HG03469 (cell line): ENCODE measurements around the gene ANKRD29.
"Not testable (repeated sequence)": the region's sequence is repeated elsewhere in the genome, so short reads cannot be mapped to it uniquely, and the experiment has no call there.

Experiments used
- ATAC-seq: cut with Tn5 transposase; IDR thresholded peaks from one replicate; pipeline ENCODE4 v1.9.1; 2021; ENCODE audit warnings: mild to moderate bottlenecking, moderate library complexity, moderate number of reproducible peaks; ENCODE audit not compliant: unreplicated experiment

The ANKRD29 gene

DNA sequence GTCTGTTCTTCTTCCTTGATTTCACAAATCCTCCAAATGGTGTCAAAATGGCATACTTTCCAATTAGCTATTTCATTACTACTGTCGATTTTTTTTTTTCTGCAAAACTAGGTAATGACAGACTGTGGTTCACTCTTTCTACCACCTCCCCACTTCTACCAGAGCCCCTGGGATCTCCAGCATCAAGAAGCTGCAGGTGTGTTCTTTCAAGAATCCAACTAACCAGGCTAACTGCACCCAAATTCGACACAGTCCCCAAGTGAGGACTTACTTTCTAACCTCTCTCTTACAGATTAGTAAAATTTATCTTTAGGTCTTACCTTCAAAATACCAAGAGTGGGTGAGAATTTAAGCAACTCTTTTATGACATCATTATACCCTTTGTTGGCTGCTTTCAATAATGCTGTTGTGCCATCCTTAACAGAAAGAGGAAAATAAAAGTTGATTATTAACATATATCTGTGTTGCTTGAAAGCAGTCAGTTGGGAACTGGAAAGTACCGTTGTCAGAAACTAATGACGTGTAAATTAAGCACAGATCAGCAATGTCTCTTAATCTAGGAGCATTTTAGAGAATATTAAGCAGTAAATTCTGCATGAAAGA is 45.2 kb downstream of the ANKRD29 start:
- no peak for ATAC-seq

DNA sequence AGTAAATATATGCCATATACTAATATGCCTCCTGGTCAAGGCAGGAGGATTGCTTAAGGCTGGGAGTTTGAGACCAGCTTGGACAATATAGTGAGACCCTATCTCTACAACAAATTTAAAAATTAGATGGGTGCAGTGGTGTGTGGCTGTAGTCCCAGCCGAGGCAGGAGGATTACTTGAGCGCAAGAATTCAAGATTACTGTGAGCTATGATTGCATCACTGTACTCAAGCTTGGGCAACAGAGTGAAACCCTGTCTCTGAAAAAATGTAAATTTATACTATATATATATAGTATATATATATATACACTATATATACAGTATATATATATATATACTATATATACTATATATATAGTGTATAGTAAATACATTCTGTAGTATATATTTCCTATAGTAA is 46.5 kb downstream of the ANKRD29 start:
- ATAC-seq: no peak

DNA sequence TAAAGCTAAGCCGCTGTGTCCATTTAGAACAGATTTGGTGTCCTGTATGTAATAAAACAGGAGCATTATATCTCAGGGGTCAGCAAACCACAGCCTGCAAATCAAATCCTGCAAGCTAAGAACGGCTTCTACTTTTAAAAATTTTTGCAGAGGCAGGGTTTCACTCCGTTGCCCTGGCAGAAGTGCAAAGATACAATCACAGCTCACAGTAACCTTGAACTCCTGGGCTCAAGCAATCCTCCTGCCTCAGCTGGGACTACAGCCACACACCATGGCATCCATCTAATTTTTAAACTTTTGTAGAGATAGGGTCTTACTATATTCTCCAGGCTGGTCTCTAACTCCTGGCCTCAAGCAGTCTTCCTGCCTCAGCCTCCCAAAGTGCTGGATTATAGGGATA is 47.8 kb downstream of the ANKRD29 start:
- ATAC-seq: no peak

DNA sequence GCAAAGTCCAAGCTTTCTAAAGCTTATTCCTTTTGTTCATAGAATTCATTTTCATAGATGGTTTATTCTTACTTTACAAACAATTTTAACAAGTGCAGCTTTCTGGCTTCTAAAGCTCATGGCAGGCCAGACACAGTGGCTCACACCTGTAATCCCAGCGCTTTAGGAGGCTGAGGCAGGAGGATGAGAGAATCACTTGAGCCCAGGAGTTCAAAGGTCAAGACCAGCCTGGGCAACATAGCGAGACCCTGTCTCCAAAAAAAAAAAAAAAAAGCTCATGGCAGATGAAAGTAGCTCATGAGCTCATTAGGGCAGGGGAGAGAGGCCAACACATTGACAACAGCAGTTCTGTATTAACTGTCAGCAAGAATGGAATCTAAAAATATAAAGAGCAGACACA is 48.3 kb downstream of the ANKRD29 start:
- ATAC-seq: no peak

DNA sequence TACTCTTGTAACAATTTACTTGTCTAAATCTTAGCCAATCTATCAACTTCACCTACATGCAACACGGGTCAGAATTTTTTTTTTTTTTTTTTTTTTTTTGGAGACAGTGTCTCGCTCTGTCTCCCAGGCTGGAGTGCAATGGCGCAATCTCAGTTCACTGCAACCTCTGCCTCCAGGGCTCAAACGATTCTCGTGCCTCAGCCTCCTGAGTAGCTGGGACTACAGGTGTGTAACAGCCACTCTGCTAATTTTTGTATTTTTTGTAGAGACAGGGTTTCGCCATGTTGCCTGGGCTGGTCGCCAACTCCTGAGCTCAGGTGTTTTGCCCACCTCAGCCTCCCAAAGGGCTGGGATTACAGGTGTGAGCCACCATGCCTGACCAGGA is 49.6 kb downstream of the ANKRD29 start:
- ATAC-seq: not testable (repeated sequence)

DNA sequence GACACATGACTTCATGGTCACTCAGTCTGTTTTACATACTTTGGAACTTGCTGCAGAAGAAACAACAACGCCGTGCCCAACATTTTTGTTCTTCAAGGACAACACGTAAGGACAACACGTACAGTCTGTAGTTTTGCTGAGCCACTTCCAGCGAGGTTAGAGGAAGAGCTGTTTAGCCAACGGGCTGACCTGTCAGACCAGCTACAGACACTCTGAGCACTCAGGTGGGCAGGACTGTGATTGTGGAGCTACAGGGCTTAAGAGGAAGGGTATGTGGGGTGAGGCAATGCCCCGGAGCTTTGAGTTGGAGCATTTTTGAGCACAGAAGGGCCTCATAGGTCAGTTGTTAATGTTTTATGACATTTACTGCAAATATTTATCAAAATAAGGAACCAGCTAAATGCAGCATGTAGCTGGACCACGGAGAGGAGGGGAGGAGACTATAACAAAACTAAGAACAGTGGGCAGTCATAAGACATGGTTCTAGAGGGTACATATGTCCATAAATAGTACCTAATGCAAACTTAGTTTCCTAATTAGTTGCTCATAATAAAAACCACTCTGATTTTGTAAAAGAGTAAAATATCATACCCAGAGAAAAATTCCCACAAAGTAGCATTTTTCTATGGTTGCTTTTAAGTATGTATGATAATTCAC is 50.1 kb downstream of the ANKRD29 start:
- ATAC-seq: no peak

DNA sequence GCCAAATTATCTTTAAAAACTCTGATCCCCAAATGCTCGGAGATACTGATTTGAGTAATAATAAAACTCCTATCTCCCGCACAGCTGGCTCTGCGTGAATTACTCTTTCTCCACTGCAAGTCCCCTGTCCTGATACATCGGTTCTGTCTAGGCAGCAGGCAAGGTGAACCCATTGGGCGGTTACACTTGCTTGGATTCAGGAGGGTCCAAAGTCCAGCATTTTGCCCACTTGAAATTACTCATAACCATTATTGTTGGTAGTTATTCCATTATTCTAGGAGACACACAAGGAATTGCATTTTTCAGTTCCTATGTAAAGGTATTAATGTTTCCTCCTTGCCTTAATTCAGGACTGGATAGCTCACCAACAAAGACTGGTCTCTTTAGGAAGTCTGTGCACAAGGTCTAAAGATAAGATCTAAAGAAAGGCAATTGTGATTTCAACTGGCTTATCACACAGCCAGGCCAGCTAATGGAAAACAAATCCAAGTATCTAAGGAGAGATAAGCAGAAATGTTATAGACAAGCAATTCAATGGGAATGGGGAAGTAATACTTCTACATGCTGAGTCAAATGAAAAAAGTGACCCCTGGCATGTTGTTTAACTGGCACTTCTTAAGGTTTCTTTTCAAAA is 53.2 kb downstream of the ANKRD29 start:
- no peak for ATAC-seq

DNA sequence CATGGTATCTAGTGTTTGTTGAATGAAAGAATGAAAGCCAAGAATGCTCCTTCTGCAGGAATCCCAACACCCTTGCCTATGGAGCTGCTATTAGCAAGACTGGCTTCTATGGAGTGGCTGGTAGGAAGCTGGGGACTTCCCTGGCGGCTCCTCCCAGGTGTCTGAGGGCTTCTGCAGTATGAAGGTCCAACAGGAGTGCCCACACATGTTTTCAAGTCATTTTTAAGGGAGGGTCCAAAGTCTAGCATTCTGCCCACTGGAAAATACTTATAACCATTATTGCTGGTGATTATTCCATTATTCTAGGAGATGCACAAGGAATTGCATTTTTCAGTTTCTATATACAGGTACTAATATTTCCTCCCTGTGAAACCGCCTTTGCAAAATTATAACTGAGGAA is 54.5 kb downstream of the ANKRD29 start:
- no peak for ATAC-seq

DNA sequence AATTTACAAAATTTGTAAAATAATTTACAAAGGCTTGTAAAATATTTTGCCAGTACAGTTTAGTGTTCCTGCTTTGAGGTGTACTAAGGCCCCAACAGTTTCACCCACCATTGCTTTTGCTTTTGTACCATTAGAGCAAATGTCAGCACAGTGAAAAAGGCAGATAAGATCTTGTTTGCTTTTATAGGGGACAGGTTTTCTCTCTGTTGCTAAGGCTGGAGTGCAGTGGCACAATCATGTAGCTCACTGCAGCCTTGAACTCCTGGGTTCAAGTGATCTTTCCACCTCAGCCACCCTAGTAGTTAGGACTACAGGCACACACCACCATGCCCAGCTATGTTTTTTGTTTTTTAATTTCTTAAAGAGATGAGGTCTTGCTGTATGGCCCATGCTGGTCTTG is 56.8 kb downstream of the ANKRD29 start:
- ATAC-seq: no peak

DNA sequence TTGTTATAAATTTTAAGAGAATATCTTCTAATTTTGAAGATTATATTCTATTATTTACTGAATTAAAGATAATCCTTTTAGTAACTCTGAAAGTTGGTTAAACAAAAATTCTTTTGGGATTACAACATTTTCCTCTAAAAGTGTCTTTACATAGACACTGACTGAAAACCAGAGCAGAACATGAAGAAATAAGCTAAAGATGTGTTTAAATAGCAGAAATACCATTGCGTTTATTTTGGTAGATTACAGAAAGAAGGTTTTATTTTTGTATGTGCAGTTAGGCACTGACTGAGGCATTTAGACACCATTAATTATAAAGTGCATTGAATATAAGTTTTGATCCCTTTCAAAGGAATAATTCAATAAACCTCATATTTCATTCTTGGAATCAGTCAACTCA is 62.9 kb downstream of the ANKRD29 start:
- ATAC-seq: no peak

DNA sequence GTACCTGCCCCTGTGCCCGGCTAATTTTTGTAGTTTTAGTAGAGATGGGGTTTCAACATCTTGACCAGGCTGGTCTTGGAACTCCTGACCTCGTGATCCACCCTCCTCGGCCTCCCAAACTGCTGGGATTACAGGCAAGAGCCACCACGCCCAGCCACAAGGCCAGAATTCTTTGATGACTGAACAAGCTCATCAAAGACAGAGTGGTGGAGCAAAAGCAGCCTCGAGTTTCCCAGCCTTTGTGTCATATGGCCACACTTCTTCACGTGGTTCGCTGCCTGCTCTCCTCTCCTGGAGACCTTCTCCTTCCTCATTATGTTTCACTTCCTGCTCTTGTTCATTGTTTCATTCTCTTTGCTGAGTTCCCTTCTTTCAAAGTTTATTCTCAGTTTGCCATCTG is 66.5 kb downstream of the ANKRD29 start:
- ATAC-seq: no peak

DNA sequence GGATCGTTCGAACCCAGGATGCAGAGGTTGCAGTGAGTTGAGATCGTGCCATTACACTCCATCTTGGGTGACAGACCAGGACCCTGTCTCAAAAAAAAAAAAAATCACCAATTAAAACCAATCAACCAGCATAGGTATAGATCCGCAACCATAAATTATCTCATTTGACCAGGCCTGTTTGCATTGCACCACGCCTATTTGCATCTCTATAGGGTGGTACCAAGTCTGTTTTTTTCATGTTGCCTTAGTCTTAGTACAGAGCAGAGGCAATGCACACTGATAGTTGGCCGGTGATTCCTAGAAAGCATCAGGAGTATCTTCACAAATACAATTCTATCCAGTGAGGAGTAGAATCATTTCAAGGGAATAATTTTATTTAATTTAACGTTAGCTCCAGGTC is 67.1 kb downstream of the ANKRD29 start:
- no peak for ATAC-seq

DNA sequence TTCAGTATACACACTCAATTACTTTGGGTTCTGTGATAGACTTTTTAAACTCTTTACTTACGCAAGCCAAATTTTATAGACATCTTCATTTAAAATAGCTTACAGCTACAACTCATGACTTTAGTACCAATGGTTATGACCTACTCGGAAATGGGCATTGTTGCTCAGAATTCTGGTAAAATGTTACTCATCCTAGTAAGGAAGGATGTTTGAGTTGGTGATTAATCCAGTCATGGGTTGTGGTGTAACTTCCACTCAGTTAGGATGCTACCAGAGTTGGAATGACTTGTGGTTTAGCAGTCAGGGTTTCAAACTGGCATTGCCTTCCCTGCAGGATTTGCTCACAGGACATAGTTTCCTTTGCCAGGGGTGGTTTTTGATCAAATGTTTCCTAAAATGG is 69.0 kb downstream of the ANKRD29 start:
- no peak for ATAC-seq

DNA sequence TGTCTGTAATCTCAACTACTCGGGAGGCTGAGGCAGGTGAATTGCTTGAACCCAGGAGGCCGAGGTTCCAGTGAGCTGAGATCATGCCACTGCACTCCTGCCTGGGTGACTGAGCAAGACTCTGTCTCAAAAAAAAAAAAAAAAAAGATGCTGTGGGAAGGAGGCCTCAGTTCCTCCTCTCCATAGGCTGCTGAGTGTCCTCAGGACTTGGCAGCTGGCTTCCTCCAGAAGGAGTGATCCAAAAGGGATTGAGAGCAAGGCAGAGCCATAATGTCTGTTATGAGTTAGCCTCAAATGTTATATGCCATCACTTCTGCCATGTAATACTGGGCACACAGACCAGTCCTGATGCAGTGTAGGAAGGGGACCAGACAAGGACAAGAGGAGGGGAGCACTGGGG is 69.8 kb downstream of the ANKRD29 start:
- ATAC-seq: no peak

DNA sequence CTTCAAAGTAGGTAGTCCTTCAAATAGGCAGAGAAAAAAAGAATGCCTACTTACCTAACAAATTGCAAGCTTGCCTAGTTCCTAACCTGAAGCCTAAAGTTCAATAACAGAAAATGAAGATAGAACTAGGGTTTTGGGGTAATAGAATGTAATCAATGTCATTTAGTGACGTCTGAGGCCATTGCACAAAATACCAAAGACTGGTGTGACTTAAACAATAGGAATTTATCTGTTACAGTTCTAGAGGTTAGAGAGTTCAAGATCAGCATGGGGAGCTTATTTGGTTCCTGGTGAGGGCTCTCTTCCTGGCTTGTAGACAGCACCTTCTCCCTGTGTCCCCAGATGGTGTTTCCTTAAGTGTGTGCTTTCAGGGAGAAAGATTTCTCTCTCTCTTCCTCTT is 71.7 kb downstream of the ANKRD29 start:
- ATAC-seq: no peak

DNA sequence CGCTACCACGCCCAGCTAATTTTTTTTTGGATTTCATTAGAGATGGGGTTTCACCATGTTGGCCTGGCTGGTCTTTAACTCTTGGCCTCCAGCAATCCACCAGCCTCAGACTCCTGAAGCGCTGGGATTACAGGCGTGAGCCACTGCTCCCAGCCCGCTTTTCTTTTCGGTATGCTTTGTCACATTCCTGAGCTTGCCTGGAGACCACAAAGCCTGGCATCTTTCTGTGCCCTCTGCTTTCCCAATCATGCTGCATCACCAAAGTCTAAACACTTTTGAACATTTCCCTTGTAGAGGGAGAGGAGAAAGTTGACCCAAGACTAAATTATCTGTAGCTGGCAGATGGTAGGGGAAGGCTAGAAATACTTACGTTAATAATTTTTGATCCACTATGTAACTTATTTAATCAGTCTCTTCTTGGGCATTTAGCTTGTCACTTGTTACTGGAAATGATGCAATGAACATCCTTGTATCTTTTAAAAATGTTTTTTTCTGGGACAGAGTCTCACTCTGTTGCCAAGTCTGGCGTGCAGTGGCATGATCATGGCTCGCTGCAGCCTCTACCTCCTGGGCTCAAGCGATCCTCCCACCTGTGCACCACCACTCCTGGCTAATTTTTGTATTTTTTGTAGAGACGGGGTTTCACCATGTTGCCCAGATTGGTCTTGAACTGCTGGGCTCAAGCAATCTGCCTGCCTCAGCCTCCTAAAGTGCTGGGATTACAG is 73.7 kb downstream of the ANKRD29 start:
- ATAC-seq: no peak

DNA sequence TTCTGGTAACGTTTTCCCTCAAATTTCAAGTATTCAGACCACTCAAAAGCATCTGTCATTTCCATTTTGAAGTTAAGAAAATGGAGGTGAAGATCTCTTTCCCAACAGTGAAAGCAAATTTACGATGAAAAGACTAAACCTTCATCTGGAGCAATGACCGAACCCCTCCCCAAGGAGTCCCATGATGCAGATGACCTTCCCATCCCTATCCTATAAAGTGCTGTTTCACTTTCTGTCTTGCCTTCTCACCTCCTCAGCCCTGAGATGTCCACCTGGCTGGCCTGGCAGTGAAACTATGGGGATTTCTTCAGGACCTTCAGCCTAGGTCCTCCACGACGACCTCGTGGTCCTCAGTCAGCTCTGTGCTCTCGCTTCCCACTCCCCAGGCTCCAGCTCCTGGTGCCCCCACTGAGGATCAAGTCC is 75.5 kb downstream of the ANKRD29 start:
- ATAC-seq: no peak

DNA sequence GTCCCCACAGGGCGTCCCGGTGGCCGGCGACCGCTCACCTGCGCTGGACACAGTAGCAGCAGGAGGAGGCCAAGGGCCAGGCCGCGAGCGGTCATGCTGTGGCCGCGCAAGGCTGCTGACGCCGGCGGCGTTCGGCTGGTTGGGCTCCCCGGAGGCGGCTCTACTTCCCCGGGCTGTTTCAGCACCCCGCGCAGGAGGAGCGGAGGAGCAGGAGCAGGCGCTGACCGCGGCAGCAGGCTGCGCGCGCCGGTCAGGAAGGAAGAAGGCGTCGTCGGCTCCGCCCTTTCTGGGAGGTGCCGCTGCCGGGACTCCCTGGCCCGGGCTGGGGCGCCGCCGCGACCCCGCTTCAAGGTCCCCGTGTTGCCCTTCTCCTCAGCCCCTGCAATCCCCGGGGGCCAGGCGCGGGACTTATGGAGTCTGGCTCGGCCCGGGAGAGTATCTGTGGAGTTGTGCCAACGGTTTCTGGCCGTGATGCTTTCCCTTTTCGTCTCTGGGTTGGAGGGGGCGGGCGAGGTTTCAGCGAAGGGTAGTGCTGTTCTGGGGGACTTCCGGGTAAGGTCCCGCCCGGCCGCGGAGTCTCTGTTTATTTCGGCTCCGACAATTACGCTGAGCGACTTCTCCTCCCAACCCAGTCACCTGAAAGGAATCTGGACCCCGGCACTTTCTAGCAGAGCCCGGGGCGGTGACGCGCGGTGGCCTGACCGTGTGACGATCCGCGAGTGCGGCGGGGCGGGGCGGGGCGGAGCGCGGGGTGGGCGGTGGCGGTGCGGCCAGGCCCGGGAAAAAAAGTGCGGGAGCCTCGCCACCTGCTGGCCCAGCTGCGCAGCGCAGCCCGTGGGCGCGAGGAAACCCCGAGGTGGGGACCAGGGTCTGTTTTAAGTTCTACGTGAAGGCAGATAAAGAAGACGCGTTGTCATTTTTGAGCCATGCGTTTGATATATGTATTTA is 76.2 kb downstream of the ANKRD29 start, which contains the start of gene NPC1:
TSS of gene NPC1 (minus strand) at position 258 of the 948 bp plus-strand sequence. CDS start at position 95, 163 bp downstream.
- ATAC-seq: peak; percentile 86

DNA sequence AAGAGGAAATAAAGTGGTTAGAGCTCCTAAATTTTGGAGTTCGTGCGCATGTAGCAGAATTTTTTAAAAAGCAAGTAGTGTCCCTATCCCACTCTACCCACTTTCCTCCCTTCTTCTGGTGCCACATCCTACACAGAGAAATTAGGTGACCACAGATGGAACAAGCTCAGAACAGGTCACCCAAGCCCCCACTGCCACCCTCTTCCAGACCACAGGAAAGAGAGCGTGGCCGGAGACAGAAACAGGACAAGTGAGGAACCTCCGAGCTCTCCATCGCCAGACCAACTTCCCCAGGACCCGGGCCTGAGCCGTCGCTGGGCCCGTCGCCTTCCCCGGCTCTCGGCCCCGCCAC is 76.8 kb downstream of the ANKRD29 start:
- no peak for ATAC-seq

DNA sequence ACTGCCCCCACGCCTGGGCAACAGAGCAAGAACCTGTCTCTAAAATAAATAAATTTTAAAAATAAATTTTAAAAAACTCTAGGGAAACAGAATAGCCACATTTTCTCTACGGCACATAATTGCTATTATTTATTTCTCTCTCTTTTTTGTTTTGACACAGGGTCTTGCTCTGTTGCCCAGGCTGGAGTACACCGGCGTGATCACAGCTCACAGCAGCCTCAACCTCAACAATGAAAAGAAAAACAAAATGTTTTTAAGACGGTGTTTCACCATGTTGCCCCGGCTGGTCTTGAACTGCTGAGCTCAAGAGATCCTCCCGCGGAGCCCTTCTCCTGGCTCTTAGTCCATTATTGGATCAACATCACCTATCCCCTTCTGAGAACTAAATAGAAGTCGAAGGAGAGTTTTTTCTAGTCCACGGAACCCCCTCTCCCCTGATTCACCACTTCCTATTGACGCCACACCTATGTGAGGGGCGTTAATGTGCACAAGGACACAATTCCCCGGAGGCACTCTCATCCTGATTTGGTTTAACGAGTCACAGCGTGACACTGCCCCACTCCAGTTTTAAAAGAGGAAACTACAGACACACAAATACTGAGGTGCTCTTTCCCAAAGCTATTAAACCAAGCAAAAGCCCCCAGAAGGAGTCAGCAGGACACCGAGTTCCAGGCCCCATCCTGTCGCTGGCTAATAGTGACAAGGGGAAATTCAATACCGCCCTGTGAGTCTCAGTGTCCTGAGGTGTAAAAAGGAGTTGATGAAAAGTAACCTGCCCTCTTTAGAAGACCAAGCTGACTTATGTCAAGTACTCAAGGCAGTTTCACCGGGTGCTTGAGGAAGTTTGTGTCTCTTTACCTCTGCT is 77.5 kb downstream of the ANKRD29 start:
- ATAC-seq: no peak
